Measurements from ENCODE around the gene OTOP2.
"Not testable (repeated sequence)": the region's sequence is repeated elsewhere in the genome, so short reads cannot be mapped to it uniquely, and the experiment has no call there.

Gene OTOP2

GRCh38 chr17:74898376-74898946 is 25.6 kb upstream of the OTOP2 start:
- in situ Hi-C loops (cut with HindIII; ENCODE audit: low pct_ligation_motif_present, low pct_unique_long_range_greater_than_20kb, low sequenced_read_pairs) = no loop called here
- no peak for DNase-seq

DNA sequence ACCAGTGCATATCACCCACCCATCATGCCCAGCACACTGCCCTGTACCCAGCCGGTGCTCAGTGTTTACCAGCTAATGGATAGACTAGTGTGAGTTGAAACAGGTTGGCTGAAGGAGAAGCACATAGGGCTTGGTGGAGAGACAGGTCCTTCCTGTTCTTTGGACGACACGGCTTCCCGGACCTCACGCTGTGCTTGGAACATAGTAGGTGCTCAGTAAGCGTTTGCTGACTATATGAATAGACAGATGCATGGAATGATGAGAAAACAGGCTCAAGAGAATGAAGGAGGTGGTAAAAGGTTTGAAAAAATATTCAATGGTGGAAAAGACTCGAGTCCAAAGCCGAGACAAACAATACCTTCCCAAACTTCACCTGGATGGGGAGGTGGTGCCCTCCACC is 23.9 kb upstream of the OTOP2 start:
- in situ Hi-C loops (cut with HindIII; ENCODE audit: low pct_ligation_motif_present, low pct_unique_long_range_greater_than_20kb, low sequenced_read_pairs) = no loop called here
- no peak for DNase-seq

DNA sequence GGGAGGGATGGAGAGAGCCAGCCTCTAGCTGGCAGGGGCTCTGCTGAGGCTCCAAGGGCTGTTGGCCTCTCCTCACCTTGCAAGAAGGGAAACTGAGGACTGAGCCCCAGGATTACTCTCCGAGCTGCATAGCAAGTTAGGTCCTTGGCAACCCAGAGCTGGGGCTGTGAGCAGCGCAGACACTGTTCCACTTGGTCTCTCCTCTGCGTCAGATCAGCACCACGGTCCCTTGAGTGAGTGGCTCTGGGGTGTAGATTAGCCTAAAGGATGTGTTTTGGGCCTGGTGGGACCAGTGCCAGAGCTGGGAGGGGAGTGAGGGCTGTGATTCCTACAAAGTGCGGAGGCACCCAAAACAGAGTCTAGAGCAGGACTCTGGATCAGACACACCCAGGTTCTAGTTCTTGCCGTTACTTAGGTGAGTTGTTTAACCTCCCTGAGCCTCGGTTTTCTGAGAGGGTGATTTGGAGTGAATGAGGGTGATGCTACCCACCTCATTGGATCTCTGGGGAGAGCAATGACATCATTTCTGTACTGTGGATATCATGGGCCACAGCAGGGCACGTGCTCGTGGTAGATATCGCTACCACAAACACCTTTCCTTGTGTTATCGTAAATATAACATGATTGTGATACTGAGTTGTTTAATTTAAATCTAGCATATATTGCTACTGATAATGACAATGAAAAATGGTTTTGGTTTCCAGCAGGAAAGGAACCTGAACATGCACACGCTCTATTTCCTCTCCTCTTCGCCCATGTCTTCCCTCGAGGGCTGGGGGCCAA is 22.5 kb upstream of the OTOP2 start:
- no peak for DNase-seq
- in situ Hi-C loops (cut with HindIII; ENCODE audit: low pct_ligation_motif_present, low pct_unique_long_range_greater_than_20kb, low sequenced_read_pairs) = no loop called here

- in situ Hi-C loops (cut with HindIII; ENCODE audit: low pct_ligation_motif_present, low pct_unique_long_range_greater_than_20kb, low sequenced_read_pairs) = no loop called here
- no peak for DNase-seq
These were observed 21.0 kb upstream of the OTOP2 start for GRCh38 chr17:74903034-74903433.

DNA sequence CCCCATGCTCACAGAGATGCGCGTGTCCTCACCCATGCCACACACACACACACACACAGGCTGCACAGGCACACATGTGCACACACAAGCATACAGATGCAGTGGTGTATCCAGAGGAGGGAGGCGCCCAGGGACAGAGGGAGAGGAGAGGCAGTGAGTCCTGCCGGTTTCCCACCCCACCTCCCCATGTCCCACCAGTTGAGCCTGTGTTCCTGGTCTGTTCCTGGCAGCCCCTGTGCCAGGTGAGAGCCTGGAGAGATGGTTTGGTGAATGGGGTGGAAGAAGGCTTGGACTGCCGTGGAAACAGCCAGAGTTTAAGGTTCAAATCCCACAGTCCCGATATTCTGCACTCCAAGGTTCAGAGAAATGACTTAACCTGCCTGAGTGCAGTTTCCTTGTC is 20.4 kb upstream of the OTOP2 start:
- DNase-seq = no peak
- in situ Hi-C loops (cut with HindIII; ENCODE audit: low pct_ligation_motif_present, low pct_unique_long_range_greater_than_20kb, low sequenced_read_pairs) = no loop called here

DNA sequence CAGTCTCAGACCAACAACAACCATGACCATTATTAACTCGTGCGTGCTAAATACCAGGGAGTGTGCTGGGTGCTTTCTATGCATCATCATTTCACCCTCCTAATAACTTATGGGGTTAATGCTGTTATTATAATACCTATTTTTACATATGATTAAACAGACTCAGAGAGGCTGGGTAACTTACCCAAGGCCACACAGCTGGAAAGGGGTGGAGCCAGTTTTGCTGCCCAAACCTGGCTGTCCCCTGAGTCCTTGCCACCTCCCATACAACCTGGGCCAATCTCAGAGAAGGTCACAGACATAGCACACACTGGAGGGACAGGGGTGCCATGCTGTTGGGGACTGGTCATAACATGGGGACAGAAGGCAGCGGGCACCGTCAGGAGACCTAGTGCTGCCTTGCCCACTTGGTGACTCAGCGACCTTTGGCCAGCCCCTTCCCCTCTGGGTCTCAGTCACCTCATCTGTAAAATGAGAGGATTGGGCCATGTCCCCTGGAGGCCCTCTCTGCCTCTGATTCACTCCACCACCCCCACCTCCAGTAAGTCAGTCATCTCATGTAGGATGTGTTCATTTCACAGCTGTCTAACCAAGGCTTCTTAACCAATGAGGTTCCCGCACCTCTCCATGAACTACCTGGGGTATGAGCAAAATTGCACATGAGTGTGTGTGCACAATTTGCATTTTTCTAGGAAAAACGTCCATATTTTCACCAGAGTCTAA is 19.2 kb upstream of the OTOP2 start:
- in situ Hi-C loops (cut with HindIII; ENCODE audit: low pct_ligation_motif_present, low pct_unique_long_range_greater_than_20kb, low sequenced_read_pairs) = no loop called here
- DNase-seq = no peak

DNA sequence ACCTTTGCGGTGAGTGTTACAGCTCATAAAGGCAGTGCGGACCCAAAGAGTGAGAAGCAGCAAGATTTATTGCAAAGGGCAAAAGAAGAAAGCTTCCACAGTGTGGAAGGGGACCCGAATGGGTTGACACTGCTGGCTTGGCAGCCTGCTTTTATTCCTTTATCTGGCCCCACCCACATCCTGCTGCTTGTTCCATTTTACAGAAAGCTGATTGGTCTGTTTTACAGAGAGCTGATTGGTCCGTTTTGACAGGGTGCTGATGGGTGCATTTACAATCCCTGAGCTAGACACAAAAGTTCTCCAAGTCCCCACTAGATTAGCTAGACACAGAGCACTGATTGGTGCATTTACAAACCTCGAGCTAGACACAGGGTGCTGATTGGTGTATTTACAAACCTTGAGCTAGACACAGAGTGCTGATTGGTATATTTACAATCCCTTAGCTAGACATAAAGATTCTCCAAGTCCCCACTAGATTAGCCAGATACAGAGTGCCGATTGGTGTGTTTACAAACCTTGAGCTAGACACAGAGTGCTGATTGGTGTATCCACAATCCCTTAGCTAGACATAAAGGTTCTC is 17.8 kb upstream of the OTOP2 start:
- DNase-seq; in situ Hi-C loops (cut with HindIII; ENCODE audit: low pct_ligation_motif_present, low pct_unique_long_range_greater_than_20kb, low sequenced_read_pairs): not testable (repeated sequence)

GRCh38 chr17:74907012-74907411 is 17.1 kb upstream of the OTOP2 start:
- in situ Hi-C loops (cut with HindIII; ENCODE audit: low pct_ligation_motif_present, low pct_unique_long_range_greater_than_20kb, low sequenced_read_pairs) = no loop called here
- no peak for DNase-seq

DNA sequence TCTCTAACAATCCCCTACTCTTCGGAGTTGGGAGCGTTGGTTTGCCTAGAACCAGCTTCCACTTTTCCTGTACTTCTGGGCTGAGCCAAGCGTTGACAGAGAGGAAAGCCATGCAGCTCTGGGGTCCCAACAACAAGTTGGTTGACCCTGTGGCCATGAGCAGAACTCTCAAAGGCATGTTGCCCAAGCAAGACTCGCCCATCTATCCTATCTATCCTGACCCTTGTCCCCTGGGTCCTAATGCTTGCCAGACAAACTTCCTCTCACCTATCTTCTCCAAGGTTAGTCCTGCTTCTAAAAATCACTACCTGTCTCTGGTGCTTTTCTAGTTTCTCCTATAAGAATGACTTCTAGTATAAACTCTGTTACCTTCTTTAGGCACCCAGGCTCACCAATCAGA is 15.0 kb upstream of the OTOP2 start:
- DNase-seq; in situ Hi-C loops (cut with HindIII; ENCODE audit: low pct_ligation_motif_present, low pct_unique_long_range_greater_than_20kb, low sequenced_read_pairs): not testable (repeated sequence)

GRCh38 chr17:74911423-74911822 is 12.7 kb upstream of the OTOP2 start:
- in situ Hi-C loops (cut with HindIII; ENCODE audit: low pct_ligation_motif_present, low pct_unique_long_range_greater_than_20kb, low sequenced_read_pairs); DNase-seq: not testable (repeated sequence)

DNA sequence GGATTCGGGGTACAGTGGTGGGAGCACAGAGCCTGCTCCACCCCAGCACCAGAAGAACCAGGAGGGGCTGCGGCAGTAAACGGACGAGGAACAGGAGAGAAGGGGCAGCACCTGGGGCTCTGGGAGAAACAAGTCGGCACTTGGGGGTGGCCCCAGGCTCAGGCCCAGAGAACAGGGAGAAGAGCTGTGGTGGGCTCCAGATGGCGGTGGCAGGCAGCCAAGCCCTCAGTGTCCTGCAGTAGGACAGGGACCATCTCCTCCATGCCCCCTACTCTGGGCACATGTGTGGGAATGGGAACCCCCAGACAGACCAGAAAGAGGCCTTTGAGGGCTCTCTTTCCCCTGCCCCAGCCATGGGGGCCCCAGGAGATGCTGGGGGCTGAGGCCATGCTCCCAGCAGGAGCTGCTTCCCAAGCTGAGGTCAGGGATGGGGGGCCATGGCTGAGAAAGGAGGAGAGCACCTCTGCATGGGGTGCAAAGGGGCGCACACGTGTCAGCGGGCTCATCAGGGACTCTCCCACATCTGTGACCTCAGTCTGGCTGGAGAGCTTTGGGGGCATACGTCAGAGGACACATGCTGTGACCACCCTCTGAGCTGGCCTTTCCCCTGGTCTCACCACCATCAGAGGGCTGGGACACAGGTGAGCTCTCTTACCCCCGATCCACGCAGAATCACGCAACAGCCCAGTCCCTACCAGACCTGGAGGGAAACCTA is 7.8 kb upstream of the OTOP2 start:
- no peak for DNase-seq
- in situ Hi-C loops (cut with HindIII; ENCODE audit: low pct_ligation_motif_present, low pct_unique_long_range_greater_than_20kb, low sequenced_read_pairs) = no loop called here

DNA sequence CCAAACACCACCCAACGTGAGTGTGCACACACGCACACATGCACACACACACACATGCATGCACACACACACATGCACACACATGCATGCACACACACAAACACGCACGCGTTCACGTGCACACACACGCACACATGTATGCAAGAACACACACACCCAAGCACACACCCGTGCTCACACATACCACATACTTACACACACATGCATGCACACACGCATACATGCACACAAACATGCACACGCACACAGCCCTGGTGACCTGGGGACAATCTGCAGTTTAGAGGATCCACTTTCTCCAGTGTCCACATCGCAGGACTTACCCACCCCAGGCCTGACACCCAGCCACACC is 7.2 kb upstream of the OTOP2 start:
- DNase-seq = no peak
- in situ Hi-C loops (cut with HindIII; ENCODE audit: low pct_ligation_motif_present, low pct_unique_long_range_greater_than_20kb, low sequenced_read_pairs) = no loop called here

DNA sequence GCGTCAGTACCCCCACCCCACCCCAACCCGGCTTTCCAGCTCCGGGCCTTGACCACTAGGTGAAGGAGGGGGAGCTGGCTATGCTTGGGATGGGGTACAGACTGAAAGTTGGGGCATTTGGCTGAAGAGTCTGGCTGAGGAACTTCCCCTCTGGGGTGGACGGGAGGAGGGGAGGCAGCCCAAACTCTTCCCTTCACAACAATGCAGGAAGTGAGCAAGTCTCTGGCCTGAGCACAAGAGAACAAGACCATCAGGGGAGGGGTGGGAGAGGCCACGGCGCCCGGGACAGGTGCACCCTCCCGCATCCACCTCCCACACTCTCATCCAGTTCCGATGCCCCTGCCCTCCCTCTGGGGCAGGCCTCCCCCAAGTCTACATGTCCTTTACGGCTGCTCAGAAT is 6.6 kb upstream of the OTOP2 start:
- in situ Hi-C loops (cut with HindIII; ENCODE audit: low pct_ligation_motif_present, low pct_unique_long_range_greater_than_20kb, low sequenced_read_pairs) = no loop called here
- no peak for DNase-seq

DNA sequence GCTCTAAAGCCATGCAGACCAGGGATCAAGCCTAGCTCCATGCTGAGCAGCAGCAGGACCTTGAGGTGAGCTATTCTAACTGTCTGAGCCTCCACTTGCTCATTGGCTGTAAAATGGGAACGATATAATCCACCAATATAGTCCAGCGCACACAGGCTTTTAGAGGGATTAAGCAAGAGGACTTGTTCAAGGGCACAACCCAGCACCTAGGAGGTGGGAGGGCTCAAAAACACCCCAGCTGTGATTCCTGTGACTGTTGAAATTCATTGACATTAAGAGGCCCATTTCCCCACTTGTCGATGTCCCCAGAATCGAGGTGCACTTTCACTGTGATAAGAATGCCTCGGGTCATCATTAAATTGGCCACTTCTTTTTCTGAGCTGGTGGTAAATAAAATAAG is 5.2 kb upstream of the OTOP2 start:
- in situ Hi-C loops (cut with HindIII; ENCODE audit: low pct_ligation_motif_present, low pct_unique_long_range_greater_than_20kb, low sequenced_read_pairs) = no loop called here

DNA sequence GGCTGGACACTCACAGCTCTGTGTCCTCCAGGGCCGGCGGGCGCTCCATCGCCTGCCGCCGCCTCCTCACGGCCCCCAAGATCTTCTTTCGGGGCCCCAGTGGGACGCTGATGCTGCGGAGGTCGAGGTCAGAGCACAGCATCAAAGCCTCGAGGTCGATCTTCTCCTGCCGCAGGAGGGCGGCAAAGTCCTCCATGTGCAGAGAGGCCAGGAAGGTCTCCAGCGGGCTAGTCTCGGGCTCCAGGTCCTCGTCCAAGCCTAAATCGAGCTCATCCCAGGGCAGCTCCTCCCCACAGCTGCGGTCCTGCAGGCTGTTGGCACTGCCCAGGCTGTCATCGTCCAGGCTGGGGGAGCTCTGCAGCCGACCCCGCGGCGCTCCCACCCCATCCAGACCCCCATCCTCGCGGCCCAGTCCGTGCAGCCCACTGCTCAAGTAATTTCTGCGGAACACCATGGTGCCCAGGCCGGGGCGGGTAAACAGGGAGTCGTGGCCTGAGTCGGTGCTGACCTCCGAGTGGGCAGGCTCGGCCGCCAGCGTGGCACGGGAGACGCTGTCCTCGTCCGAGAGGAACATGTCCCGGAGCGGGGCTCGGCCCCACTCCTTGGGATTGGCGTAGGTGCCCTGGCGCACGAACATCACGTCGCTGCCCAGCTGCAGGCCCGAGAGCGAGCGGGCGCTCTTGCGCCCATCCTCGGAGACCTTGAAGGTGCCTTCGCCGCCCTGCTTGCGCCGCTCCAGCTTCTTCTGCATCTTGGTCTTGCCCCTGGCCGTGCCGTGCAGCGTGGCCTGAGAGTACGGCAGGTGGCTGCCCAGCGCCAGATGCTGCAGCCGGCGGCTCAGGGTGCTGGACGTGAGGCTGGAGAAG is 4.4 kb upstream of the OTOP2 start:
- DNase-seq = no peak
- in situ Hi-C loops (cut with HindIII; ENCODE audit: low pct_ligation_motif_present, low pct_unique_long_range_greater_than_20kb, low sequenced_read_pairs) = no loop called here

More for the DNA sequence above, 5.2 kb upstream of the OTOP2 start:
- no peak for DNase-seq

DNA sequence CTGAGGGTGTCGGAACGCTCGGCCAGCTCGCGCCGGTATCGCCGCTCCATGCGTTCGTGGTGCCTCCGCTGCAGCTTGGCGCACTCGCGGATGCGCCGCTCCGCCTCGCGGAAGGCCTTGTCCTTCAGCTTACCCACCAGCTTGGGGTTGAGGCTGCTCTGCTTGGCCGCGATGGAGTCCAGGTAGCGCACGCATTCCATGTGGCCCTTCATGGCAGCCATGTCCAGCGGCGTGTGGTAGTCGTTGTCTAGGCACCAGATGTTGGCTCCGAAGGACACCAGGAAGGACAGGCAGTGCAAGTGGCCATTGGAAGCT is 3.8 kb upstream of the OTOP2 start:
- in situ Hi-C loops (cut with HindIII; ENCODE audit: low pct_ligation_motif_present, low pct_unique_long_range_greater_than_20kb, low sequenced_read_pairs) = no loop called here
- DNase-seq = no peak

DNA sequence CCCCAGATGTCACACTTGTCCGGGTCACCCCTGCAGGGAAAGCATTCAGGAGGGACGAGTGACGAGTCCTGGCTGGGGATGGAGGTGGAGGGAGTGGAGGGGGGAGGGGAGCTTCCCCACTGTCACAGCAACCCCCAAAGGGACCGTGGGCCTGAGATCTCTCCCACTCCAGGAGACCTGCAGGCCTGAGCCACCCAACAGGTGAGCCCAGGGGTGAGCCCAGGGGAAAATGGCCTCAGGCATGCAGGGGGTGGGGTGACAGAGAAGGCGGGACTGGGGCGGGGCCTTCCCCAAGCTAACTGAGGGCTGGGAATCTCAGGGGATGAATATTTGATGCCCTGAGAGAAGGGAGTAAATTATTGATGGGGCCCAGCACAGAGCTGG is 3.4 kb upstream of the OTOP2 start:
- in situ Hi-C loops (cut with HindIII; ENCODE audit: low pct_ligation_motif_present, low pct_unique_long_range_greater_than_20kb, low sequenced_read_pairs) = no loop called here
- no peak for DNase-seq

DNA sequence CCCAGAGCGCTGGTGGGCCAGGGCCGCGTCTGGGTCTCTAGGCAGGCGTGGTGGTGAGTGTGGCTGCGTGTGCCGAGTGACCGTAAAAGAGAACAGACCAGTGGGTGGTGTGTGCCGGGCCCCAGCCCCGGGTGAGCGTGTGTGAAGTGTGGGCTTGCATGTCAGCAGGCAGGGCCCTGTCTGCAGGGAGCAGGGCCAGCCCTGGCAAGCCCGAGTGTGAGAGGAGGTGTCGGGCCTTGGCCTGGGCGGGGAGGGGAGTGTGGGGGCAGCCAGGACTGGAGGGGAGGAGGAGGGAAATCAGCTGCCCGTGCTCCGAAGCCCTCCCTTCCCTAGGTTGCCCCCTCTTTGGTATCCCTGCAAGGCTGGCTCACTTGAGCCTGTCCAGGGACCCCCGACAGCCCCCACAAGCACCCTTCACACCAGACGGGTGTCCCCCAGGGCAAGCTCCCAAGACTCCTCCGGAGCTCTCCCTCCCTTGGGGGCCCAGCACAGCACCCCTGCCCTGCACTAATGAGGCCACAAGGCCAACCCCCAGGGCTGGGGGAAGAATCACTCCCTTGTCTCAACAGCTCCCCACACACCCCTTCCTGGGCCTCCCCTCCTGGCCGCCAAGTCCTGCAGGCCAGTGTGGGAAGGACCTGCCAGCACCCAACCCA is 2.9 kb upstream of the OTOP2 start:
- in situ Hi-C loops (cut with HindIII; ENCODE audit: low pct_ligation_motif_present, low pct_unique_long_range_greater_than_20kb, low sequenced_read_pairs) = no loop called here

More for the DNA sequence above, 2.9 kb upstream of the OTOP2 start:
- DNase-seq = no peak

Data from ACHN (cell line).